Skeletal muscle tissue (tissue), 4 donors: ENCODE results near the gene MROH2A. TPM values are rescaled to one million over a fixed set of nuclear protein-coding genes. Genes with fewer than 3 reads are reported as not detected.
"Not testable (repeated sequence)": the region's sequence is repeated elsewhere in the genome, so short reads cannot be mapped to it uniquely, and the experiment has no call there.

Experiments
- H3K27ac ChIP-seq: one replicate; pipeline ENCODE4 v1.7.0; 2013; ENCODE audit warnings: mild to moderate bottlenecking, low read depth, low read length, inconsistent platforms
- H3K27me3 ChIP-seq, 3 donors: one replicate each; pipeline ENCODE4 v1.7.0; 2013; ENCODE audit warnings: low read length in 3 of 3; ENCODE audit not compliant: control insufficient read depth in 3 of 3, insufficient read depth in 3 of 3
- H3K36me3 ChIP-seq, 3 donors: one replicate each; pipeline ENCODE4 v1.7.0; 2013; ENCODE audit warnings: low read length in 3 of 3; ENCODE audit not compliant: control insufficient read depth in 3 of 3, insufficient read depth in 3 of 3
- H3K4me1 ChIP-seq, 3 donors: one replicate each; pipeline ENCODE4 v1.7.0; 2013; ENCODE audit warnings: low read length in 3 of 3, mild to moderate bottlenecking in 3 of 3; ENCODE audit not compliant: control insufficient read depth in 3 of 3, insufficient read depth in 3 of 3
- H3K4me3 ChIP-seq, 3 donors: one replicate each; pipeline ENCODE4 v1.7.0; 2013; ENCODE audit warnings: low read length in 3 of 3
- H3K9ac ChIP-seq, 3 donors: one replicate each; pipeline ENCODE4 v1.7.0; 2013; ENCODE audit warnings: low read length in 3 of 3, mild to moderate bottlenecking in 3 of 3, moderate library complexity in 2 of 3, low read depth in 1 of 3
- H3K9me3 ChIP-seq, 3 donors: one replicate each; pipeline ENCODE4 v1.7.0; 2013; ENCODE audit warnings: low read length in 3 of 3; ENCODE audit not compliant: control insufficient read depth in 3 of 3
- total RNA-seq: library from RNA; depleted of rRNA; stranded (reverse); fragments of >200 nt; gene quantifications from one replicate; pipeline ENCODE4 v1.2.3, GENCODE V29; 2014
- donor health status: Osteomylitis.

The MROH2A gene
- total RNA-seq, 1 donor from 2014 or later: not detected

- H3K27ac ChIP-seq: no peak overlapping the region
- H3K36me3 ChIP-seq: no peaks in the 10 kb centered on the region
- H3K9ac ChIP-seq: no peak overlapping the region
- H3K4me1 ChIP-seq: no peaks in the 10 kb centered on the region
- H3K27me3 ChIP-seq: peaks cover 0 to 8% (median 5%) of the 10 kb centered on the region in 3 donors
- H3K9me3 ChIP-seq: peaks cover 0 to 3% (median 2%) of the 10 kb centered on the region in 3 donors
- H3K4me3 ChIP-seq: no peak overlapping the region
Observed at GRCh38 chr2:233866479-233866878, 88.3 kb downstream of the MROH2A start.

- Histone ChIP-seq H3K36me3 (no peaks in the 10 kb centered on the region), H3K4me3 (peak within 1 kb of the TSS; percentile 59 to 77 (median 63)), H3K4me1 (no peaks in the 10 kb centered on the region), H3K27me3 (peaks cover 0 to 8% (median 5%) of the 10 kb centered on the region in 3 donors), H3K27ac (no peak within 1 kb of the TSS), H3K9me3 (peaks cover 0 to 3% (median 2%) of the 10 kb centered on the region in 3 donors), H3K9ac (peak within 1 kb of the TSS; percentile 7 to 73 (median 42))
Observed at GRCh38 chr2:233867993-233868532, 89.9 kb downstream of the MROH2A start, which contains the start of gene MSL3B. Gene MSL3B, minus strand, starts transcription at chr2:233868386.

- no peak overlapping the region for H3K27ac ChIP-seq
- no peak overlapping the region for H3K9ac ChIP-seq
- H3K36me3 ChIP-seq: no peaks in the 10 kb centered on the region
- no peak overlapping the region for H3K4me3 ChIP-seq
- peaks cover 2 to 8% (median 5%) of the 10 kb centered on the region in 3 donors for H3K27me3 ChIP-seq
- H3K9me3 ChIP-seq: peaks cover 0 to 7% (median 2%) of the 10 kb centered on the region in 3 donors
- no peaks in the 10 kb centered on the region for H3K4me1 ChIP-seq
Observed at GRCh38 chr2:233871432-233871831, 93.3 kb downstream of the MROH2A start.

GRCh38 chr2:233872125-233872524, 94.0 kb downstream of the MROH2A start:
- not testable (repeated sequence) for H3K36me3 ChIP-seq, H3K27me3 ChIP-seq, H3K27ac ChIP-seq, H3K4me1 ChIP-seq, H3K9ac ChIP-seq, H3K9me3 ChIP-seq, H3K4me3 ChIP-seq

- Histone ChIP-seq H3K27ac (no peak overlapping the region), H3K9ac (no peak overlapping the region), H3K27me3 (peaks cover 0 to 2% (median 0%) of the 10 kb centered on the region in 3 donors), H3K4me3 (no peak overlapping the region), H3K4me1 (no peaks in the 10 kb centered on the region), H3K36me3 (no peaks in the 10 kb centered on the region), H3K9me3 (peaks cover 2 to 9% (median 5%) of the 10 kb centered on the region in 3 donors)
Observed at GRCh38 chr2:233882353-233882752, 104.2 kb downstream of the MROH2A start.

Other genes with a start within 250 kb of the MROH2A start
- gene USP40, start 211.5 kb upstream of the MROH2A start, total RNA-seq: 20.9 TPM
- gene UGT1A8, start 160.7 kb upstream of the MROH2A start, total RNA-seq: not detected
- gene UGT1A10, start 141.9 kb upstream of the MROH2A start, total RNA-seq: not detected
- gene UGT1A9, start 106.4 kb upstream of the MROH2A start, total RNA-seq: not detected
- not detected for gene UGT1A7, start 96.4 kb upstream of the MROH2A start, total RNA-seq
- 0.52 TPM for gene UGT1A6, start 85.4 kb upstream of the MROH2A start, total RNA-seq
- gene UGT1A5, start 65.4 kb upstream of the MROH2A start, total RNA-seq: not detected
- gene UGT1A4, start 59.6 kb upstream of the MROH2A start, total RNA-seq: not detected
- gene UGT1A3, start 49.3 kb upstream of the MROH2A start, total RNA-seq: not detected
- gene UGT1A1, start 18.1 kb upstream of the MROH2A start, total RNA-seq: not detected
- gene HJURP, start 76.2 kb downstream of the MROH2A start, total RNA-seq: 3.1 TPM
- gene TRPM8, start 139.0 kb downstream of the MROH2A start, total RNA-seq: not detected